ENCODE data around the gene BTBD1. TPM values are rescaled to one million over a fixed set of nuclear protein-coding genes. Genes with fewer than 3 reads are reported as not detected.

The BTBD1 gene
- polyA plus RNA-seq, 2 donors, result 6.8 to 18.1 TPM

GRCh38 chr15:83063551-83063950, 3.5 kb downstream of the BTBD1 start:
- H3K27ac ChIP-seq (ENCODE audit: low read depth in 2 of 2, low read length in 1 of 2), result no peak overlapping the region
- no peaks in the 10 kb centered on the region for H3K9me3 ChIP-seq (ENCODE audit: control insufficient read depth in 2 of 2, insufficient read depth in 1 of 2, low read depth in 1 of 2, low read length in 1 of 2)
- 85 to 88% methylated on average over 4 of the region's 4 CpGs for WGBS, 2 donors
- H3K36me3 ChIP-seq (ENCODE audit: control insufficient read depth in 2 of 2, insufficient read depth in 2 of 2, low read length in 1 of 2), result no peaks in the 10 kb centered on the region
- H3K4me1 ChIP-seq (ENCODE audit: control insufficient read depth in 2 of 2, insufficient read depth in 2 of 2, low read length in 1 of 2), result peaks cover 0 to 3% of the 10 kb centered on the region in 2 donors
- H3K27me3 ChIP-seq (ENCODE audit: control insufficient read depth in 1 of 2, insufficient read depth in 2 of 2, low read length in 2 of 2), result no peaks in the 10 kb centered on the region
- H3K4me3 ChIP-seq (ENCODE audit: low read depth in 1 of 2, low read length in 2 of 2), result peak overlapping the region in 1 of 2 donors; percentile 14

- Histone ChIP-seq H3K4me3 (ENCODE audit: low read depth in 1 of 2, low read length in 2 of 2) (no peak overlapping the region), H3K9me3 (ENCODE audit: control insufficient read depth in 2 of 2, insufficient read depth in 1 of 2, low read depth in 1 of 2, low read length in 1 of 2) (no peaks in the 10 kb centered on the region), H3K36me3 (ENCODE audit: control insufficient read depth in 2 of 2, insufficient read depth in 2 of 2, low read length in 1 of 2) (no peaks in the 10 kb centered on the region), H3K4me1 (ENCODE audit: control insufficient read depth in 2 of 2, insufficient read depth in 2 of 2, low read length in 1 of 2) (peaks cover 0 to 3% of the 10 kb centered on the region in 2 donors), H3K27me3 (ENCODE audit: control insufficient read depth in 1 of 2, insufficient read depth in 2 of 2, low read length in 2 of 2) (no peaks in the 10 kb centered on the region), H3K27ac (ENCODE audit: low read depth in 2 of 2, low read length in 1 of 2) (no peak overlapping the region)
- WGBS, 2 donors, result 53 to 70% methylated on average over 3 of the region's 3 CpGs
These were observed 4.3 kb downstream of the BTBD1 start for GRCh38 chr15:83062768-83063180.

GRCh38 chr15:83061680-83062079, 5.4 kb downstream of the BTBD1 start:
- Histone ChIP-seq H3K27ac (ENCODE audit: low read depth in 2 of 2, low read length in 1 of 2) (no peak overlapping the region), H3K4me3 (ENCODE audit: low read depth in 1 of 2, low read length in 2 of 2) (no peak overlapping the region), H3K36me3 (ENCODE audit: control insufficient read depth in 2 of 2, insufficient read depth in 2 of 2, low read length in 1 of 2) (no peaks in the 10 kb centered on the region), H3K27me3 (ENCODE audit: control insufficient read depth in 1 of 2, insufficient read depth in 2 of 2, low read length in 2 of 2) (no peaks in the 10 kb centered on the region), H3K4me1 (ENCODE audit: control insufficient read depth in 2 of 2, insufficient read depth in 2 of 2, low read length in 1 of 2) (peaks cover 0 to 3% of the 10 kb centered on the region in 2 donors), H3K9me3 (ENCODE audit: control insufficient read depth in 2 of 2, insufficient read depth in 1 of 2, low read depth in 1 of 2, low read length in 1 of 2) (no peaks in the 10 kb centered on the region)
- 21 to 41% methylated on average over 2 of the region's 2 CpGs for WGBS, 2 donors

- Histone ChIP-seq H3K27ac (ENCODE audit: low read depth in 2 of 2, low read length in 1 of 2) (no peak overlapping the region), H3K27me3 (ENCODE audit: control insufficient read depth in 1 of 2, insufficient read depth in 2 of 2, low read length in 2 of 2) (no peaks in the 10 kb centered on the region), H3K4me3 (ENCODE audit: low read depth in 1 of 2, low read length in 2 of 2) (no peak overlapping the region), H3K36me3 (ENCODE audit: control insufficient read depth in 2 of 2, insufficient read depth in 2 of 2, low read length in 1 of 2) (peaks cover 2 to 9% of the 10 kb centered on the region in 2 donors), H3K9me3 (ENCODE audit: control insufficient read depth in 2 of 2, insufficient read depth in 1 of 2, low read depth in 1 of 2, low read length in 1 of 2) (no peaks in the 10 kb centered on the region), H3K4me1 (ENCODE audit: control insufficient read depth in 2 of 2, insufficient read depth in 2 of 2, low read length in 1 of 2) (peaks cover 0 to 3% of the 10 kb centered on the region in 2 donors)
- WGBS, 2 donors, result 65 to 70% methylated on average over 7 of the region's 7 CpGs
These were observed 9.2 kb downstream of the BTBD1 start for GRCh38 chr15:83057696-83058376.

- WGBS, 2 donors, result 71 to 84% methylated on average over 1 of the region's 1 CpG
- H3K36me3 ChIP-seq (ENCODE audit: control insufficient read depth in 2 of 2, insufficient read depth in 2 of 2, low read length in 1 of 2), result peaks cover 2 to 9% of the 10 kb centered on the region in 2 donors
- H3K4me3 ChIP-seq (ENCODE audit: low read depth in 1 of 2, low read length in 2 of 2), result no peak overlapping the region
- no peaks in the 10 kb centered on the region for H3K9me3 ChIP-seq (ENCODE audit: control insufficient read depth in 2 of 2, insufficient read depth in 1 of 2, low read depth in 1 of 2, low read length in 1 of 2)
- H3K27me3 ChIP-seq (ENCODE audit: control insufficient read depth in 1 of 2, insufficient read depth in 2 of 2, low read length in 2 of 2), result no peaks in the 10 kb centered on the region
- H3K27ac ChIP-seq (ENCODE audit: low read depth in 2 of 2, low read length in 1 of 2), result no peak overlapping the region
- H3K4me1 ChIP-seq (ENCODE audit: control insufficient read depth in 2 of 2, insufficient read depth in 2 of 2, low read length in 1 of 2), result peaks cover 0 to 3% of the 10 kb centered on the region in 2 donors
These were observed 10.1 kb downstream of the BTBD1 start for GRCh38 chr15:83057002-83057401.

- H3K4me3 ChIP-seq (ENCODE audit: low read depth in 1 of 2, low read length in 2 of 2), result no peak overlapping the region
- no peaks in the 10 kb centered on the region for H3K9me3 ChIP-seq (ENCODE audit: control insufficient read depth in 2 of 2, insufficient read depth in 1 of 2, low read depth in 1 of 2, low read length in 1 of 2)
- peaks cover 2 to 12% of the 10 kb centered on the region in 2 donors for H3K36me3 ChIP-seq (ENCODE audit: control insufficient read depth in 2 of 2, insufficient read depth in 2 of 2, low read length in 1 of 2)
- H3K4me1 ChIP-seq (ENCODE audit: control insufficient read depth in 2 of 2, insufficient read depth in 2 of 2, low read length in 1 of 2), result no peaks in the 10 kb centered on the region
- no peak overlapping the region for H3K27ac ChIP-seq (ENCODE audit: low read depth in 2 of 2, low read length in 1 of 2)
- H3K27me3 ChIP-seq (ENCODE audit: control insufficient read depth in 1 of 2, insufficient read depth in 2 of 2, low read length in 2 of 2), result no peaks in the 10 kb centered on the region
These were observed 13.9 kb downstream of the BTBD1 start for GRCh38 chr15:83053151-83053550.

- Histone ChIP-seq H3K27me3 (ENCODE audit: control insufficient read depth in 1 of 2, insufficient read depth in 2 of 2, low read length in 2 of 2) (no peaks in the 10 kb centered on the region), H3K4me1 (ENCODE audit: control insufficient read depth in 2 of 2, insufficient read depth in 2 of 2, low read length in 1 of 2) (no peaks in the 10 kb centered on the region), H3K36me3 (ENCODE audit: control insufficient read depth in 2 of 2, insufficient read depth in 2 of 2, low read length in 1 of 2) (peaks cover 0 to 5% of the 10 kb centered on the region in 2 donors), H3K4me3 (ENCODE audit: low read depth in 1 of 2, low read length in 2 of 2) (no peak overlapping the region), H3K9me3 (ENCODE audit: control insufficient read depth in 2 of 2, insufficient read depth in 1 of 2, low read depth in 1 of 2, low read length in 1 of 2) (no peaks in the 10 kb centered on the region), H3K27ac (ENCODE audit: low read depth in 2 of 2, low read length in 1 of 2) (peak overlapping the region in 1 of 2 donors; percentile 14)
- WGBS, 2 donors, result 22 to 42% methylated on average over 3 of the region's 3 CpGs
These were observed 20.4 kb downstream of the BTBD1 start for GRCh38 chr15:83046558-83047127.

GRCh38 chr15:83044156-83044555, 22.9 kb downstream of the BTBD1 start:
- Histone ChIP-seq H3K36me3 (ENCODE audit: control insufficient read depth in 2 of 2, insufficient read depth in 2 of 2, low read length in 1 of 2) (peaks cover 0 to 4% of the 10 kb centered on the region in 2 donors), H3K4me1 (ENCODE audit: control insufficient read depth in 2 of 2, insufficient read depth in 2 of 2, low read length in 1 of 2) (no peaks in the 10 kb centered on the region), H3K27ac (ENCODE audit: low read depth in 2 of 2, low read length in 1 of 2) (no peak overlapping the region), H3K4me3 (ENCODE audit: low read depth in 1 of 2, low read length in 2 of 2) (no peak overlapping the region), H3K9me3 (ENCODE audit: control insufficient read depth in 2 of 2, insufficient read depth in 1 of 2, low read depth in 1 of 2, low read length in 1 of 2) (no peaks in the 10 kb centered on the region), H3K27me3 (ENCODE audit: control insufficient read depth in 1 of 2, insufficient read depth in 2 of 2, low read length in 2 of 2) (no peaks in the 10 kb centered on the region)
- 97 to 98% methylated on average over 12 of the region's 12 CpGs for WGBS, 2 donors

- no peaks in the 10 kb centered on the region for H3K27me3 ChIP-seq (ENCODE audit: control insufficient read depth in 1 of 2, insufficient read depth in 2 of 2, low read length in 2 of 2)
- 49 to 64% methylated on average over 1 of the region's 1 CpG for WGBS, 2 donors
- no peak overlapping the region for H3K4me3 ChIP-seq (ENCODE audit: low read depth in 1 of 2, low read length in 2 of 2)
- H3K36me3 ChIP-seq (ENCODE audit: control insufficient read depth in 2 of 2, insufficient read depth in 2 of 2, low read length in 1 of 2), result no peaks in the 10 kb centered on the region
- no peaks in the 10 kb centered on the region for H3K4me1 ChIP-seq (ENCODE audit: control insufficient read depth in 2 of 2, insufficient read depth in 2 of 2, low read length in 1 of 2)
- no peaks in the 10 kb centered on the region for H3K9me3 ChIP-seq (ENCODE audit: control insufficient read depth in 2 of 2, insufficient read depth in 1 of 2, low read depth in 1 of 2, low read length in 1 of 2)
- no peak overlapping the region for H3K27ac ChIP-seq (ENCODE audit: low read depth in 2 of 2, low read length in 1 of 2)
These were observed 27.8 kb downstream of the BTBD1 start for GRCh38 chr15:83039206-83039605.

- WGBS, 2 donors, result 90 to 94% methylated on average over 6 of the region's 6 CpGs
- Histone ChIP-seq H3K4me3 (ENCODE audit: low read depth in 1 of 2, low read length in 2 of 2) (no peak overlapping the region), H3K4me1 (ENCODE audit: control insufficient read depth in 2 of 2, insufficient read depth in 2 of 2, low read length in 1 of 2) (no peaks in the 10 kb centered on the region), H3K36me3 (ENCODE audit: control insufficient read depth in 2 of 2, insufficient read depth in 2 of 2, low read length in 1 of 2) (no peaks in the 10 kb centered on the region), H3K27me3 (ENCODE audit: control insufficient read depth in 1 of 2, insufficient read depth in 2 of 2, low read length in 2 of 2) (no peaks in the 10 kb centered on the region), H3K9me3 (ENCODE audit: control insufficient read depth in 2 of 2, insufficient read depth in 1 of 2, low read depth in 1 of 2, low read length in 1 of 2) (no peaks in the 10 kb centered on the region), H3K27ac (ENCODE audit: low read depth in 2 of 2, low read length in 1 of 2) (no peak overlapping the region)
These were observed 30.8 kb downstream of the BTBD1 start for GRCh38 chr15:83036253-83036652.
